GM23338 (cell line): Measurements from ENCODE around the gene STOX2. TPM values are rescaled to one million over a fixed set of nuclear protein-coding genes. Genes with fewer than 3 reads are reported as not detected.

Source experiments
- ATAC-seq: fragments of 200-7000 bp; cut with Tn5 transposase; 3 replicates; pipeline ENCODE4 v1.9.1; 2020
- DNase-seq: peaks from one replicate; pipeline ENCODE4 v3.0.0-alpha.2; 2015; ENCODE audit warnings: low spot score
- H2AFZ ChIP-seq: fragments of 200-600 bp; sonication (generic); 2 replicates; pipeline ENCODE4 v1.8.0; 2016; ENCODE audit warnings: antibody characterized with exemption, mild to moderate bottlenecking, moderate library complexity
- H3F3A ChIP-seq: fragments of 200-600 bp; sonication (generic); replicated peaks from 2 replicates; pipeline ENCODE4 v1.8.0; 2017; ENCODE audit warnings: antibody characterized with exemption, mixed run types, low read depth
- H3K27ac ChIP-seq: fragments of 200-600 bp; sonication (generic); 2 replicates; pipeline ENCODE4 v1.6.1; 2016; ENCODE audit warnings: low read depth
- H3K27me3 ChIP-seq: fragments of 200-600 bp; sonication (generic); 2 replicates; pipeline ENCODE4 v1.8.0; 2016; ENCODE audit warnings: mild to moderate bottlenecking, mixed run types, moderate library complexity; ENCODE audit not compliant: insufficient read depth
- H3K36me3 ChIP-seq: fragments of 200-600 bp; sonication (generic); 2 replicates; pipeline ENCODE4 v1.8.0; 2016; ENCODE audit warnings: mild to moderate bottlenecking; ENCODE audit not compliant: insufficient read depth
- H3K4me1 ChIP-seq: fragments of 200-600 bp; sonication (generic); 2 replicates; pipeline ENCODE4 v1.8.0; 2016; ENCODE audit warnings: mild to moderate bottlenecking, moderate library complexity; ENCODE audit not compliant: insufficient read depth
- H3K4me2 ChIP-seq: fragments of 200-600 bp; sonication (generic); 2 replicates; pipeline ENCODE4 v1.7.1; 2017; ENCODE audit warnings: mixed run types
- H3K4me3 ChIP-seq: fragments of 200-600 bp; sonication (generic); 2 replicates; pipeline ENCODE4 v1.6.1; 2016; ENCODE audit warnings: mixed run types
- H3K79me2 ChIP-seq: fragments of 200-600 bp; sonication (generic); replicated peaks from 2 replicates; pipeline ENCODE4 v1.8.0; 2017; ENCODE audit warnings: mild to moderate bottlenecking; ENCODE audit not compliant: insufficient read depth
- H3K9me2 ChIP-seq: fragments of 200-600 bp; sonication (generic); 2 replicates; pipeline ENCODE4 v1.8.0; 2017; ENCODE audit not compliant: insufficient read depth
- H4K20me1 ChIP-seq: fragments of 200-600 bp; sonication (generic); replicated peaks from 2 replicates; pipeline ENCODE4 v1.8.0; 2017; ENCODE audit warnings: mild to moderate bottlenecking; ENCODE audit not compliant: insufficient read depth
- H3K27ac Mint-ChIP-seq: 2 replicates; pipeline ENCODE4 v1.8.0; 2020; ENCODE audit warnings: inconsistent platforms, mild to moderate bottlenecking, moderate library complexity, mixed read lengths
- H3K27me3 Mint-ChIP-seq: 3 replicates; pipeline ENCODE4 v1.8.0; 2022; ENCODE audit warnings: low read depth, mild to moderate bottlenecking, moderate library complexity, mixed read lengths, inconsistent platforms; ENCODE audit not compliant: insufficient read depth, poor library complexity
- H3K36me3 Mint-ChIP-seq: 3 replicates; pipeline ENCODE4 v1.8.0; 2021; ENCODE audit warnings: low read depth, mild to moderate bottlenecking, inconsistent platforms, moderate library complexity, mixed read lengths
- H3K4me1 Mint-ChIP-seq: 3 replicates; pipeline ENCODE4 v1.8.0; 2020; ENCODE audit warnings: mild to moderate bottlenecking, inconsistent platforms, mixed read lengths
- H3K4me3 Mint-ChIP-seq: 3 replicates; pipeline ENCODE4 v1.8.0; 2021; ENCODE audit warnings: moderate library complexity, mild to moderate bottlenecking, inconsistent platforms, mixed read lengths
- H3K9me3 Mint-ChIP-seq: 3 replicates; pipeline ENCODE4 v1.8.0; 2020; ENCODE audit warnings: moderate library complexity, mild to moderate bottlenecking, inconsistent platforms, mixed read lengths
- EZH2 ChIP-seq: fragments of 200-600 bp; sonication (generic); IDR thresholded peaks from one replicate; pipeline ENCODE4 v1.8.0; 2017; ENCODE audit warnings: antibody characterized with exemption, mild to moderate bottlenecking, low read depth; ENCODE audit not compliant: unreplicated experiment
- EZH2phosphoT487 ChIP-seq: fragments of 200-600 bp; sonication (generic); IDR thresholded peaks from one replicate; pipeline ENCODE4 v1.8.1; 2018; ENCODE audit warnings: antibody characterized with exemption; ENCODE audit not compliant: unreplicated experiment
- JUNB ChIP-seq: IDR thresholded peaks from one replicate; pipeline ENCODE4 v1.6.1; 2016; ENCODE audit warnings: antibody characterized with exemption; ENCODE audit not compliant: unreplicated experiment
- NANOG ChIP-seq: IDR thresholded peaks from 2 replicates; pipeline ENCODE4 v1.6.1; 2016; ENCODE audit warnings: antibody characterized with exemption, borderline replicate concordance
- REST ChIP-seq: IDR thresholded peaks from one replicate; pipeline ENCODE4 v1.6.1; 2018; ENCODE audit warnings: antibody characterized with exemption; ENCODE audit not compliant: unreplicated experiment
- STAT1 ChIP-seq: IDR thresholded peaks from one replicate; pipeline ENCODE4 v1.6.1; 2016; ENCODE audit warnings: antibody characterized with exemption; ENCODE audit not compliant: unreplicated experiment
- ZNF331 ChIP-seq: fragments of 250-450 bp; sonication (Bioruptor Pico); IDR thresholded peaks from 2 replicates; pipeline ENCODE4 v1.5.0; 2020; ENCODE audit warnings: low read depth, mild to moderate bottlenecking, moderate library complexity
- polyA plus RNA-seq: library from polyadenylated mRNA; unstranded; fragments of >200 nt; fragmentation: Nextera tagmentation; extraction: Ambion mirVana; gene quantifications from 2 replicates; pipeline ENCODE4 v1.2.1, GENCODE V29; 2016
- total RNA-seq: library from RNA; depleted of rRNA; stranded (reverse); fragments of >200 nt; shearing (Covaris generic); gene quantifications from 2 replicates; pipeline ENCODE4 v1.2.3, GENCODE V29; 2014
- TF ChIP-seq, protein P1 (sequence below), 2 experiments: fragments of 200-600 bp in 1 of 2; sonication (generic) in 1 of 2; conservative IDR thresholded peaks; 2 replicates each; pipeline versions ENCODE4 v1.5.1 to v1.6.1; 2016 to 2017; ENCODE audit warnings: antibody characterized with exemption in 2 of 2, low read depth in 2 of 2, mild to moderate bottlenecking in 2 of 2, moderate library complexity in 1 of 2

Gene STOX2
- total and polyA plus RNA-seq, 2 experiments from 2014 or later = 19.8 to 20.6 TPM

- no peak for TF ChIP-seq EZH2phosphoT487
- TF ChIP-seq JUNB = no peak
- TF ChIP-seq EZH2 = no peak
- TF ChIP-seq REST = no peak
Observed at GRCh38 chr4:183987987-183988392, 82.9 kb downstream of the STOX2 start (continued).

DNA sequence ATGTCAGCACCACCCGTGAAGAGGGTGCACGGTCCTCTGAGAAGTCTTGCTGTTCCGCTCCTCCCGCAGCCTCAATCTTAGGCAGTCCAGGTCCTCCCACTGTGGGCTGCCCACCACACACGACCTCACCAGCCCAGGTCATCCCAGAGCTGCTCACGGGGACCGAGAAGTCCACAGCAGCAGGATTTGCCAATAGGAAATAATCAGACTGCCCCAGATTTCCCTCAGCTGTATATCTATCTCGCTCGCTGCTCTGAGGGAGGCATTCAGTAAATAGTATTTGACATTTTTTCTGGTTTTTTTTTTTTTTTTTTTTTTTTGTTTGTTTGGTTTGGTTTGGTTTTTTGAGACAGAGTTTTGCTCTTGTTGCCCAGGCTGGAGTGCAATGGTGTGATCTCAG, 83.8 kb downstream of the STOX2 start:
- Histone ChIP-seq H3K4me2 (no peak overlapping the region), H3K79me2 (peaks cover 37% of the 10 kb centered on the region), H2AFZ (no peak overlapping the region), H3K27ac (no peak overlapping the region), H3F3A (no peaks in the 10 kb centered on the region), H3K4me1 (peaks cover 21% of the 10 kb centered on the region; the same call in 1 of the 2 replicates), H3K9me2 (no peaks in the 10 kb centered on the region), H3K4me3 (no peak overlapping the region), H3K36me3 (no peaks in the 10 kb centered on the region), H3K27me3 (no peaks in the 10 kb centered on the region), H4K20me1 (no peaks in the 10 kb centered on the region; the same call in 1 of the 2 replicates)
- ATAC-seq (no peak), DNase-seq (no peak)
- Mint-ChIP-seq H3K27me3 (peaks cover 2% of the 10 kb centered on the region), H3K9me3 (no peaks in the 10 kb centered on the region), H3K36me3 (no peaks in the 10 kb centered on the region), H3K4me3 (no peak overlapping the region), H3K27ac (no peak overlapping the region), H3K4me1 (peaks cover 6% of the 10 kb centered on the region)
- no peak for TF ChIP-seq STAT1
- no peak for TF ChIP-seq NANOG
- no peak for TF ChIP-seq ZNF331 (CRISPR knock-in tag)
- no peak for TF ChIP-seq EZH2phosphoT487
- TF ChIP-seq JUNB = no peak
- no peak for TF ChIP-seq REST
- TF ChIP-seq, protein P1, sequence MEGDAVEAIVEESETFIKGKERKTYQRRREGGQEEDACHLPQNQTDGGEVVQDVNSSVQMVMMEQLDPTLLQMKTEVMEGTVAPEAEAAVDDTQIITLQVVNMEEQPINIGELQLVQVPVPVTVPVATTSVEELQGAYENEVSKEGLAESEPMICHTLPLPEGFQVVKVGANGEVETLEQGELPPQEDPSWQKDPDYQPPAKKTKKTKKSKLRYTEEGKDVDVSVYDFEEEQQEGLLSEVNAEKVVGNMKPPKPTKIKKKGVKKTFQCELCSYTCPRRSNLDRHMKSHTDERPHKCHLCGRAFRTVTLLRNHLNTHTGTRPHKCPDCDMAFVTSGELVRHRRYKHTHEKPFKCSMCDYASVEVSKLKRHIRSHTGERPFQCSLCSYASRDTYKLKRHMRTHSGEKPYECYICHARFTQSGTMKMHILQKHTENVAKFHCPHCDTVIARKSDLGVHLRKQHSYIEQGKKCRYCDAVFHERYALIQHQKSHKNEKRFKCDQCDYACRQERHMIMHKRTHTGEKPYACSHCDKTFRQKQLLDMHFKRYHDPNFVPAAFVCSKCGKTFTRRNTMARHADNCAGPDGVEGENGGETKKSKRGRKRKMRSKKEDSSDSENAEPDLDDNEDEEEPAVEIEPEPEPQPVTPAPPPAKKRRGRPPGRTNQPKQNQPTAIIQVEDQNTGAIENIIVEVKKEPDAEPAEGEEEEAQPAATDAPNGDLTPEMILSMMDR (conservative IDR thresholded peaks at IDR 0.05; ENCODE audit: low read depth in 2 of 2) = no peak
